ENCODE data around the gene SSBP2.
"Not testable (repeated sequence)": the region's sequence is repeated elsewhere in the genome, so short reads cannot be mapped to it uniquely, and the experiment has no call there.

Gene SSBP2

DNA sequence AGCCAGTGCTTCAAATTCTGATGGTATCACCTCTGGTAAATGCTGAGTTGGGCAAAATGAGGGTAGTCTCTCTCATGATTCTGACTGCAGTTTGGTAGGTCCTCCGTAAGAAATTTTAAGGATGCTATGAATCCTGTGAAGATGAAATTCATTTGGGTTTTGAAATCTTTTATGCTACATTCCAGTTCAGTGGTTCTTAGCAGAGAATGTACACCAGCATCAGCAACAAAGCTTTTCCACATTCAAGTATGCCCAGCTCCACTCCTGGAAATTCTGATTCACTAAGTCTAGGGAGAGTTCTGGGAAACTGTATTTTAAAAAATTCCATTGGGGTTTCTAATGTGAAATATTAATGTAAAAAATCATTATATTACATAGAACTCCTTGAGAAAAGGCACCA is 323.3 kb downstream of the SSBP2 start:
- DNase-seq (ENCODE audit: low read depth), result no peak

DNA sequence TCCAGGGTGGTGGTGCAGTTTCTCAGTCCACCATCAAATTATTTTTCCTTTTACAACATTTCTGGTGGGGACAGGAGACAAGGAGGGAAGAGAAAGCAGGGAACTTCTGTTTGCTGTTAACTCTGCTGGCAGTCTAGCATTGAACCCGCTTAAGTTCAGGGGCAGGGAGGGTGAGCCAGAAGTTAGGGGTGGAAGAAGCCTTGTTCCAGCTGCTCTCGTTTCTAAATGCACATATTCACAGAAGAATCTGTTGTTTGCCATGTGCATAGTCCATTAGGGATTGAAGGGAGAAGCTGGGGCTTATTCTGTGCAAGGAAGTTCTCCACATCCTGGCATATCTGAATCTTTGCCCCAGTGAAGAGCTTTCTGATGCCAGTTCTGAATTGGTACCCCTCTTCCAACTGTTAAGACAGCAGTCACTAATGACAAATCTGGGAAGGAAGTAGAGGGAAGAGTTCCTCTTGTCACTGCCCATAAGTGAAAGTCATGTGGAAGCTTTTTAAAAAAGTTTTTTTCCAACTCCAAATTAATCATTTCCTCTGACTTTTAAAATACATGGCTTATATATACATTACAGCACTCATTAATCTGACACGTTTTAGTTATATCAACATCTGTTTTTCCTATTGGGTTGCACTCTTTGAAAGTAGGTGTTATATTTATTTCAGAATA is 324.4 kb downstream of the SSBP2 start:
- no peak for DNase-seq (ENCODE audit: low read depth)

DNA sequence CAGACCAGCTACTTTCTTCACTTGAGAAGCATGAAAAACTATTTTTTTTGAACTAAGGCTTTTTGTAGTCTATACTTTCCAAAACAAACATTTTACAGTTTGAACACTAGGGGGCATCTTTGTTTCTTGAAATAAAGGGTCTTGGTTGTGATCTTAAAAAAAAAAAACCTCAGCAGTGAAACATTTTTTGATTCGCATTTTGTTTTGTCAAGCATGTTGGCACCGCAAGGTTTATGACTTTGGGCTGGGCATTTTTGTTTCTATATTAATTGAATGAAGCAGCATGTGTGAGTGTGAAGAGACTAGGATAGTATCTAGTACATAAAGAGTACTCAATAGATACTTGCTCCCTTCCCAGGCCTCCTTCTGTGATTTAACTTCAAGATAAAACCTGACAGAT is 325.3 kb downstream of the SSBP2 start:
- DNase-seq (ENCODE audit: low read depth), result no peak

DNA sequence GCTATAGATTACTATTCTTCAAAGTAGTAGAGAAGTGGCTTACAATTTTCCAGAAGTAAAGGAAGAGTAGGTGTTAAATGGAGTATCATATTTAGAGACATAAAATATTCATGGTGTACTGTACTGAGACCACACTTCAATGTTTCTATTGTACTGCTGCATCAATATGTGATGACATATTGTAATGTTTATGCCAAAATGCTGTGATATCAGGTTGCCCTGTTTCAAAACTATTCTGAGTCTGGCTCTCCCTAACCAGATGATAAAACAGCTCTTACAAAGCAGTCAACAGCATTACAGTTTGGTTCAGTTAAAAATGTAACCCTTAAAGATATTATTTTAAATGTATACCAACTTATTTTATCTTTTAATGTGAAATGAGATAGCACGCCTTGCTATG is 326.2 kb downstream of the SSBP2 start:
- DNase-seq (ENCODE audit: low read depth), result no peak

DNA sequence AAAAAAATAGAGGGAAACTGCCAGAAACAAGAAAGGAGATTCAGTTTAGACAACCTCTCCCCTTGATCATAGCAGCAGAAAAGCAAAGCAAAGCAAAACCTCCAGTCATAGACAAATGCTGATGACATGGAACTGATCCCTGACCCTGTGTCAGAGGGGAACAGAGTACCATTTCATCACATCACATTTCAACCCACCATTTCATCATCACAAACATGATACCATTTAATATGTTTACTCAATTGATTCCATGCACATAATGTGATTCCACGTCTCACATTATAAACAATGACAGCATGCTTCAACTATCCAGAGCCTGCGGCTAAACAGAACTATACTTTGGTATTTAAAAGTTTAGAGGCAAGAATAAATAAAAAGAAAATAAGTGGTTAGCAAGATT is 328.2 kb downstream of the SSBP2 start:
- peak; percentile 43 for DNase-seq (ENCODE audit: low read depth)

DNA sequence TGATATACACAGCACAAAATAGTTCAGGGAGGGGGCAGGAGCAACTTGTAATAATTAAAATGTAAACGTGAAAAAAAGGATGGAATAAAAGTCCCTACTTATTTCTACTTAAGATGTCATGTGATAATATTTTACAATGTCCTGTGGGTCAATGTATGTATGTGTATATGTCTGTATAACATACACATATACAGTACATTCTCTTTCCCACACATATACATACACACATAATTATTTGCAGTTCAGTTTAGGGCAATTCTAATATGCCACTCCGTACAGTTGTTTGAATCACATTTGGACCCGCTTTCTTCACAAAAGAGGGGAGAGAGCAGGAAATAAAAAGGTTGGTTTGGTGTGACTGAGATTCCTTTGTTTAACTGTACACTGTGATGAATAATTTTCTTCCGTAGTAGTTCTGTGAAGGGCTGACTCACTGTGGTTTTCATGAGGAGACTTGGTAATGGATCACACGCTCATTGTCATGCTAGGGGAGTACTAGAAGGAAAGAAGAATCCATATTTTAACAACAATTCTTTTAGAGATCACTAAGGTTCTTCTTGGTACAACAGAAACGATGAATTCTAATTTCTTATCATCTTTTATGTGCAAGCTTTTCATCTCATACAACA is 330.7 kb downstream of the SSBP2 start:
- peak; percentile 80 for DNase-seq (ENCODE audit: low read depth)

DNA sequence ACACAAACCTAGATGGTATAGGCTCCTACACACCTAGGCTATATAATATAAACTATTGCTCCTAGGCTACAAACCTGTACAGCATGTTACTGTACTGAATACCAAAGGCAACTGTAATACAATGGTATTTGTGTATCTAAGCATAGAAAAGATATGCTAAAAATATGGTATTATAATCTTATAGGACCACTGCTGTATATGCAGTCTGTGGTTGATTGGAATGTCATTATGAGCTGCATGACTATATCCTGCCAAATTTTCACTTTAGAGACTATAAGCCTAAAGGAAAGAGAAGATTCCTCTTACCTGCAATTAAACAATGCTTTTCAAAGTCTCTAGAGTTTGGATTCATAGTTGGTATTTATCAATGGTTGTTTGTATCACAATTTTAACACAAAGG is 332.3 kb downstream of the SSBP2 start:
- DNase-seq (ENCODE audit: low read depth), result no peak

DNA sequence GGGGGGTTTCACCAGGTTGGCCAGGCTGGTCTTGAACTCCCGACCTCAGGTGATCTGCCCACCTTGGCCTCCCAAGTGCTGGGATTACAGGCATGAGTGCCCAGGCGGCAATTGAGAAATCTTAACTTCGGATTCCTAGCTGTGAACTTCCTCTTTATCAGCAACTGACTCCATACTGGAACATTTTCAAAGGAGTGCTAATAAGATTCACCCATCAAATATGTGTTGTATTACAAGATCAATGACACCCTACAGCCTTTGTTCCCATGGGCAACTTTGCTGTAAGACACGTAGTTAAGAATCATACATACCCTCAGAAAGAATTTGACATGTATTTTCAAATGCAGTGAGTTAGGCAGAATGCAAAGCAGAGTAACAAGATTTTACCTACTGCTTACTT is 333.8 kb downstream of the SSBP2 start:
- DNase-seq (ENCODE audit: low read depth), result no peak

DNA sequence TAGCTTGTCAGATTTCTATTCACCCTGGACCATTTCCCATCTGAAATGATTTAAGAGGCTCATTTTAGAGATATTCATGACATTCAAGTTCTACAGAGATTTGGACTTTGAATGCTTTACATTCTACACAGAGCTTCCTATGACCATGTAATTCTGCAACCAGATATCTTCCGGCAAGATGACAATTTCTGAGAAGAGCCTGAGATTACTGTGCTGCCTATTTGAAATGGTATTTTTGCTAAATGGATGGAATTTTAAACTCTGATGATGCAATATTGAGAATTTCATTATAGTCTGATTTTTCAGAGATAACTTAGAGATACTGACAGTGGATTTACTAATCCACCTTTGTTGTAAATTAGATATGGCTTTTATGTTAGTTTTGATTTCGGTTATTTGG is 341.0 kb downstream of the SSBP2 start:
- no peak for DNase-seq (ENCODE audit: low read depth)

DNA sequence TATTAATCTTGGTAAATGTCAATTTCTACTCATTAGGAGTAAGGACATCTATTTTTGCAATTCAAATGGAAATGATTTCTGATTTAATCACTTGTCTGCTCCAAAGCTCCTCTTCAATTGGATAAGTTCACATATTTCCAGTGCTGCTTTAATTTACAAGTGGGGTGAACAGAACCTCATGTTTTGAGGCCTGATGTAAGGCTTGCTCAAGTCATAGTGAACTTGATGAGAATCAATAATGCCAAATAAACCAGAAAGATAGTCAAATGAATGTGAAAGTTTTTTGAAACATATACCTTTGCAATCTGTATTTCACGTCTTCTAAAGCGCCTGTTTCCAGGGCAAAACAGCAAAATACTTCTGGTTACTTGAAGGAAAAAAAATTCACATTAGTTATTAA is 341.5 kb downstream of the SSBP2 start:
- DNase-seq (ENCODE audit: low read depth), result no peak

DNA sequence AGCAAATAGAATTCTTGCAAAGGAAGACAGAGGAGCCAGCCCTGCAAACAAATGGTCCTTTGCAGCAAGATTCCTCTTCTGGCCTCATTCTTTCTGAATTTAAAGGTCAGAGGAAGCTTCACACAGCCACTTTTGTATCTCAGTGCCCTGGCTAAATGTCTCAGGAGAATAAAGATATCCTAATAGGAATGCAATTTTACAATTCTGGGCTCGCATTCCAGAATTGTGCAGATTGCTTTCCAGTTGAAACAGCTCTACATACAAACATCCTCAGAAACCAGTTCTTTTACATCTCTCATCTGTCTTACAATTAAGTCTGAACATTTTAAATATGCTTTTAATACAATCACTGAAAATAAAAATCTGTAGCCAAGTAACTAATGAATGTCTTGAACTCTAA is 342.4 kb downstream of the SSBP2 start:
- no peak for DNase-seq (ENCODE audit: low read depth)

DNA sequence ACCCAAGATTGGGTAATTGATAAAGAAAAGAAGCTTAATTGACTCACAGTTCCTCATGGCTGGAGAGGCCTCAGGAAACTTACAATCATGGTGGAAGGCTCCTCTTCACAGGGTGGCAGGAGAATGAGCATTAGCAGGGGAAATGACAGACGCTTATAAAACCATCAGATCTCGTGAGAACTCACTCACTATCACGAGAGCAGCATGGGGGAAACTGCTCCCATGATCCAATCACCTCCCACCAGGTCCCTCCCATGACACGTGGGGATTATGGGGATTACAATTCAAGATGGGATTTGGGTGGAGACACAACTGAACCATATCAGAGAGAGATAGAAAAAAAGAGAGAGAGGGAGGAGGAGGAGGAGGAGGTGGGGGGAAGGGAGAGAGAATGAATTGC is 343.1 kb downstream of the SSBP2 start:
- DNase-seq (ENCODE audit: low read depth), result not testable (repeated sequence)

DNA sequence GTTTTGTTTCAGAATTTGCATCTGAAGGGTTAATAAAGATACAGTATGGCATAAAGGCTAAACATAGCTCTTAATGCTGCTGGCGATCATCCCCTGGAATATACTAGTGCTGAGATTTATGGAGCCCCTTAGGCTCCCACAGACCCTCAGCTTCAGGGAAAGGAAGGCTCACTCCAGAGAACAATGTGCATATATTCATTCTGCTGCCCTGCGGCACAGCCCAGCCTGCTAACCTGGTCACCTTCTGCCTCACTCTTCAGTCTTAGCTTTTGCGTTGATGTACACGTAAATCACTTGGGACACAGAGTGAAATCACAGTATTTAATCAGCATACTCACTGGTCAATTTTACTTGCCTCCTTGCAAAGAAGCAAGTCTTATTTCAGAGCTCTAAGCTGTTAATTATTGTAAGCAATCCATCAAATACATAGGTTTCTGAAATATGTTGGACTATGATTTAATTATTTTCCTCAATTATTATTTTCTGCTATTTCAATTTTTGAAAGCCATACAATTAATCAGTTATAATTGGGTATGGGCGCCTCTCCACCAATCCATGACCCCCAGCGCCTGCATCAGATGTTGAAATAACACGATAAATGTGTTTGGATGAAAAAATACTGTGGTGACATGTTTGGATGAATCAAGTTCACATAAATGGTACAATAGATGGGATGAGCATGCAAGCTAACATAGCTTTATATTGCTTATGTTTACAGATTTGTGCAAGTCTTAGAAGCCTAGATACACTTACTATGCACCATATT is 345.6 kb downstream of the SSBP2 start:
- no peak for DNase-seq (ENCODE audit: low read depth)

DNA sequence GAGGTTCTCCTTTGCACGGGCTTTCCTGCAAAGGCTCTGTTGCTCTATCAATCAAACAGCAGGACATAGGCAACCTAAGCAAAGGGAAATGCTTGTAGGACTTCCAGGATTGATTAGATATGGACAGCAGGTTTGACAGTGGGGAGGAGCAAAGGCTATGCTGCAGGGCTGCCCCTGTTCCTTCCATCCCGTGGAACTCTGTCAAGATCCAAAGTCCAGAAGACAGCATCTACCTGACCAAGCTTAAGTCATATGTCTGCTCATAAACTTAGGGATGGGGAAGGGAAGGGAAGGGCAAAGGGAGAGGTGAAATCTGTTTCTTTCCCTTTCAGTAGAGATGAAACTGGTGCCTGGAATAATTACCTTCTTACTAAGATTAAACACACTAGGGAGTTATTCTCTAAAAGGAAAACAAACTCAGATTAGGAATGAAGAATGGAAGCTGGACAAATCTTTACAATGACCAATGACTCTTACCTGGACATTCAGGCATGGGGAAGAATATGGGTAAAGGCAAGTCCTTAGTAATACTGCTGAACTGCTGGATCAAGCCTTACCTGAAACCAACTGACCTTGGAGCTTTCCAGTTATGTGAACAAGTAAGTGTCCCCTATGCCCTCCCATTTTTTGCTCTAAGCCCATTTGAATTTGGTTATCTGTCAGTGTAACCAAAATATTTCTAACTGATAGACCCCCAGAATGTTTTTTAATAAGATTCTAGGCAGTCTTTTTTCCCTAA is 348.5 kb downstream of the SSBP2 start:
- no peak for DNase-seq (ENCODE audit: low read depth)

DNA sequence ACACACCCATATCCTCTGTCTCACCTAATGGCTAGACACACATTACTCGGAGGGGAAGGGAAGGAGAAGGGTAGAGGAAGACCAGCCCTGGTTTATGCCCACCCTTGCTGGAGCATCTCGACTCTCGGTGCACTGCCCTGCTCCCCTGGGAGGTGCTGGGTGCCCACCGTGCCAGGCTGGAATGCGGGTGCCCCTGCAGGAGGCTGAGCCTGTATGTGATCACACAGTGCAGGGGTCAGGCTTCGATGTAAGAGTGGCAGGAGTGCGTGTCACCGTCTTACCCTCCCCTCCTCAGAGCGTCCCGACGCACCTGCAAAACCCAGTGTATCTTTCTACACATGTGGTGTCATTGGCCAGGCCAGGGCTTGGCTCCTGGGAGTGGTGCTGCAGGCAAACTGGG is 349.6 kb downstream of the SSBP2 start:
- DNase-seq (ENCODE audit: low read depth), result no peak

DNA sequence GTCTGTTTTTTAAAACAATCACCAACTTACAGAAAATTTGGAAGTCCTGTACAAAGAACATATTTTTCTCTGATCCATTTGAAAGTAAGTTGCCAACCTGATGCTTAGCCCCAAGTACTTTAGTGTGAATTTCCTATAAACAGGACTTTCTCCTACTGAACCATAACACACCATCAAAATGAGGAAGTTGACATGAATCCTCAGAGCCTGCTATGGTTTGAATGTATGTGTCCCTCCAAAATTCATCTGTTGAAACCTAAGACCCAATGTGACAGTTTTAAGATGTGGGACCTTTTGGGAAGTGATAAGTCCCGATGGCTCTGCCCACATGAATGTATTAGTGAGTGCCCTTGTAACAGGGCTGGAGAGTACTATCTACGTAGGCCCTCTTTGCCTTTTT is 350.5 kb downstream of the SSBP2 start:
- DNase-seq (ENCODE audit: low read depth), result no peak

DNA sequence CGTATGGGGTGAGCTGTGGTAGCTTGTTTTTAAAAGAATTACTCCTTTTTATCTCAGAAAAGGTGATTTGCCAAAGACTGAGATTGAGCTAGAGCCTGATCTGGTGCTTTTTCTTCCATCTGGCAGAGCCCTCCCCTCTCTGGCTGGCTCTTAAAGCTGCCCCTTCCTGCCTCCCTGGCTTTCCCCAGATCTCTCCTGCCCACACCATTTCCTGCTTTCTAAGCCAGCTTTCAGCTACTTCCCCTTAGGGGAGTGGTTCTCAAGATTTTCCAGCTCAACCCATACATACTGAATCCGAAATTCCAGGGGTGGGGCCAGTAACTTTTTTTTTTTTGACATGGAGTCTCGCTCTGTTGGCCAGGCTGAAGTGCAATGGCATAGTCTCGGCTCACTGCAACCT is 352.2 kb downstream of the SSBP2 start:
- no peak for DNase-seq (ENCODE audit: low read depth)

DNA sequence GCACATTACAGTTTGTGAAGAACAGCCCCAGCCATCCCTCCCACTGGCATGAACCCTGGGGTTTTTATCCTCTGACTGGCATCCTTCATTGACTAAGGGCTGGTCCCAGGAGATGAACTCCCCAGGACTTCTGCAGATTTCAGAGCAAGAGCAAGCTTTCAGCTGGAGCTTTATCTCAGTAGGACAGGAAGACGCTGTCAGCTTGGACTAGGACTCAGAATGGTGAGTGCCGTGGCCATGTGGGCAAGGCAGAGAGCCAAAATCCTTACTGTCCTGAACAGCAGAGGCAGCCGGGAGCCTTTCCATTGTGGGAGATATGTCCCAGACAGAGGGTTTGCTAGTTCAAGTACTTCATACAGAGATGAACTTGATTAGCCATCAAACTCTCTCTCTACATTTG is 353.7 kb downstream of the SSBP2 start:
- peak; percentile 36 for DNase-seq (ENCODE audit: low read depth)

DNA sequence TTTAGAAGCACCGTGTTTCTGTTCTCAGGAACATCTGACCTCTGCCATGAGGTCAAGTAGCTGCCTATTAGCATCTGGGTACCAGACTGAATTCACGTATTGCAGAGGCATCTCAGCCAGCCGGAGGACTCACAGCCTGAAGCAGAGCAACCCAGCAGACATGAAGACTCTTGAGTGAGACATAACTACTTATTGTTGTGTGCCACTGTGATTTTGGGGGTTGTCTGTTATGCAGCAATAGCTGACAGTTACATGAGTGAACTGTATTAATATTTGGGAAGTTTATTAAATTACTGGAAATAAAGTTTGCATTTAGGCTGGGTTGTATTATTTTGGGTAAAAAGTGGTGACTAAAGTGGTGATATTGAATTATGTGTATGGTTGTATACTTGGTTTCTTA is 355.6 kb downstream of the SSBP2 start:
- no peak for DNase-seq (ENCODE audit: low read depth)

DNA sequence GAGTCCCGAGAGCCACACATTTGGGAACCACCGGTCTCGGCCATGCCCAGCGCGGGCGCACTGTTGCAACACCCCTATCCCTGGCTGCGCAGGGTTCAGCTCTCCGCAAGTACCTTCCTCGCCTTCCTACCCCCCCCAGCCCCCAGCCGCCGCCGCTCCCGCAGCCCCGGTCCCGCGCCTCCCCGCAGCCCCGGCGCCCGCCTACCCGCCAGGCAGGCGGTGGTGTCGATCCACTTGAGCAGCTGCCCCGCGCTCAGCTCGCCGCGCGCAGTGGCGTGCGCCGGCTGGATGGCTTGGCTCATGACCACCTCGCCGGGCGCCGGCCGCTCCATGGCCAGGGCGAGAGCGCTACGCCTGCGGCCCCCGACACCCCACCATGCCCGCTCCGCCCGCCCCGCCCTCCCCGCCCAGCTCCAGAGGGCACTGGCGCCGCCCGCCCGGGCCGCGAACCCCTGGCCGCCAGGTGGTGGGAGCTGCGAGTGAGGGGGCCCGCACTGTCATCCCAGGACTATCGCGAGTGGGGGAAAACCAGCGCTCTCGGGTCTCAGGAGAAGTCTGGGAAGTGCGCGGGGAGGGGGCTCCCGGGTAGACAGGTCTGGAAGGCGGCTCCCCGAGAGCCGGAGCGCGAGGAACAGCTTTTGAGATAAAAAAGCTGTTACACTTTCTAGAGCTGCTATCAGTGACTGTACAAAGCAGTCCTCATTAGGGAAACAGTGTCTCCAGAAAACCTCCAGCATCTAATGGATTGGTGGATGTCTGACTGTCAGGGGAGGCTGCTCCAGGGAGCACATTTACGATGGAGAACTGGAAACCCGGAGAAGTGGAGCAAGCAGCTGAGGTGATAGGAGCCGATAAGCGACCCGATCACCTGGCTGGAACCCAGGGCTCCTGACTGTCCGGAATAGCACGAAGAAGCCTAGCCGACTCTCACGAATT is 356.8 kb downstream of the SSBP2 start, which contains the start of gene ACOT12:
Gene ACOT12 (minus strand): TSS at position 352 of the 936 bp plus-strand sequence. CDS start 20 bp downstream, at position 332.
- DNase-seq (ENCODE audit: low read depth), result no peak

DNA sequence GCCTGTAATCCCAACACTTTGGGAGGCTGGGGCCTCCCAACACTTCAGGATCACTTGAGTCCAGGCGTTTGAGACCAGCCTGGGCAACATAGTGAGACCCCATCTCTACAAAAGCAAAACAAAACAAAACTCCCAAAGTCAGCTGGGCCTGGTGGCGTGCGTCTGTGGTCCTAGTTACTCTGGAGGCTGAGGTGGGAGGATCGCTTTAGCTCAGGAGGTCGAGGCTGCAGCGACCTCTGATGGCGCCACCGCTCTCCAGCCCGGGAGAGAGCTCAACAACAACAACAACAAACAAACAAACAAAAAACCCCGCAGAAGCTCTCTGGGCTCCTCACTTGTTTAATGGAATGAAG is 357.5 kb downstream of the SSBP2 start:
- no peak for DNase-seq (ENCODE audit: low read depth)

DNA sequence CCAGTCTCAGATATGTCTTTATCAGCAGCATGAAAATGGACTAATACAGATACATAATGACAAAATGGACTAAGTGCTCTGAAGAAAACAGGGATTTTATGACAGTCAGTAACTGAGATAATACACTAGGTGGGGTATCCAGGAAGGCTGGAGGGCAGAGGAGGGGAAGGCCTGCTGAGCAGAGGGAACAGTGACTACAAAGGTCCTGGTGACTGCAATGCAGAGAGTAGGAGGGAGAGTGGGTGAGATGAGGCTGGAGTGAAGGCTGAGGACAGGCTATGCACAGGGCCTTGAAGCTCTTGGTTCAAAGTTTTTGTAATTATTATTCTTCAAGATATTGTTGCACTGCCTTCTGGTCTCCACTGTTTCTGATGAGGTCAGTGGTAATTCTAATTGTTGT is 361.9 kb downstream of the SSBP2 start:
- no peak for DNase-seq (ENCODE audit: low read depth)
